ENCODE results near the gene DOK4. TPM values are rescaled to one million over a fixed set of nuclear protein-coding genes. Genes with fewer than 3 reads are reported as not detected.

The DOK4 gene
- total RNA-seq, 1 experiment from 2014 or later, result 13.1 TPM

GRCh38 chr16:57510016-57510871 is 24.0 kb upstream of the DOK4 start:
- DNase-seq, result no peak
- H3K23ac ChIP-seq (ENCODE audit: insufficient read length, low read depth, low read length), result no peak overlapping the region
- Mint-ChIP-seq H3K27me3 (ENCODE audit: low read depth) (peaks cover 4% of the 10 kb centered on the region), H3K4me1 (peaks cover 8 to 18% of the 10 kb centered on the region in 2 experiments), H3K9me3 (no peaks in the 10 kb centered on the region), H3K4me3 (no peak overlapping the region; a peak in 1 of 5 replicates), H3K36me3 (ENCODE audit: insufficient read depth in 1 of 3, low read depth in 3 of 3) (peaks cover 0 to 2% (median 0%) of the 10 kb centered on the region in 3 experiments; a peak in 1 of 7 replicates), H3K27ac (peak overlapping the region in 2 of 3 experiments; percentile 20 to 89; a peak in 3 of 7 replicates)
- no peak overlapping the region for H2BK12ac ChIP-seq (ENCODE audit: insufficient read length, low read depth, low read length)
- no peak overlapping the region for H2AK5ac ChIP-seq (ENCODE audit: insufficient read length, low read length)
- no peak overlapping the region for H3K4me2 ChIP-seq (ENCODE audit: insufficient read depth, insufficient read length, low read length)
- no peaks in the 10 kb centered on the region for H3K9me3 ChIP-seq (ENCODE audit: control insufficient read depth, low read depth, low read length)
- no peaks in the 10 kb centered on the region for H4K20me1 ChIP-seq (ENCODE audit: control insufficient read depth, insufficient read depth, insufficient read length)
- no peaks in the 10 kb centered on the region for H3K79me2 ChIP-seq (ENCODE audit: insufficient read depth, low read length)
- H3K79me1 ChIP-seq (ENCODE audit: insufficient read depth, low read depth, low read length, poor library complexity, severe bottlenecking), result no peaks in the 10 kb centered on the region
- no peak overlapping the region for H3K27ac ChIP-seq (ENCODE audit: insufficient read length, low read depth, low read length)
- H3T11ph ChIP-seq (ENCODE audit: low read length), result no peak overlapping the region
- H4K91ac ChIP-seq (ENCODE audit: insufficient read length, low read depth, low read length), result no peak overlapping the region
- TF ChIP-seq, protein P1, sequence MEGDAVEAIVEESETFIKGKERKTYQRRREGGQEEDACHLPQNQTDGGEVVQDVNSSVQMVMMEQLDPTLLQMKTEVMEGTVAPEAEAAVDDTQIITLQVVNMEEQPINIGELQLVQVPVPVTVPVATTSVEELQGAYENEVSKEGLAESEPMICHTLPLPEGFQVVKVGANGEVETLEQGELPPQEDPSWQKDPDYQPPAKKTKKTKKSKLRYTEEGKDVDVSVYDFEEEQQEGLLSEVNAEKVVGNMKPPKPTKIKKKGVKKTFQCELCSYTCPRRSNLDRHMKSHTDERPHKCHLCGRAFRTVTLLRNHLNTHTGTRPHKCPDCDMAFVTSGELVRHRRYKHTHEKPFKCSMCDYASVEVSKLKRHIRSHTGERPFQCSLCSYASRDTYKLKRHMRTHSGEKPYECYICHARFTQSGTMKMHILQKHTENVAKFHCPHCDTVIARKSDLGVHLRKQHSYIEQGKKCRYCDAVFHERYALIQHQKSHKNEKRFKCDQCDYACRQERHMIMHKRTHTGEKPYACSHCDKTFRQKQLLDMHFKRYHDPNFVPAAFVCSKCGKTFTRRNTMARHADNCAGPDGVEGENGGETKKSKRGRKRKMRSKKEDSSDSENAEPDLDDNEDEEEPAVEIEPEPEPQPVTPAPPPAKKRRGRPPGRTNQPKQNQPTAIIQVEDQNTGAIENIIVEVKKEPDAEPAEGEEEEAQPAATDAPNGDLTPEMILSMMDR (conservative IDR thresholded peaks at IDR 0.05), result no peak
- H2BK120ac ChIP-seq (ENCODE audit: low read depth, low read length, poor library complexity, severe bottlenecking), result no peak overlapping the region
- H3K27me3 ChIP-seq (ENCODE audit: insufficient read depth, low read length), result no peaks in the 10 kb centered on the region
- no peak overlapping the region for H3K4ac ChIP-seq (ENCODE audit: low read depth, low read length)
- WGBS (ENCODE audit: extremely low coverage, insufficient read length, low lambda C conversion rate), result no CpG with 5 or more reads among the region's 10 CpGs
- H2BK20ac ChIP-seq (ENCODE audit: low read depth, low read length, poor library complexity, severe bottlenecking), result no peak overlapping the region
- H2BK15ac ChIP-seq (ENCODE audit: low read depth, low read length), result no peak overlapping the region
- no peak overlapping the region for H3K18ac ChIP-seq (ENCODE audit: insufficient read length, low read depth, low read length)
- no peak overlapping the region for H2AFZ ChIP-seq (ENCODE audit: low read length)
- no peaks in the 10 kb centered on the region for H3K4me1 ChIP-seq (ENCODE audit: insufficient read depth, low read length)
- H3K14ac ChIP-seq (ENCODE audit: insufficient read depth, low read length), result no peak overlapping the region
- H3K56ac ChIP-seq (ENCODE audit: insufficient read length, low read depth, low read length), result no peak overlapping the region
- H2BK5ac ChIP-seq (ENCODE audit: insufficient read length, low read length), result no peak overlapping the region
- no peak overlapping the region for H4K8ac ChIP-seq (replicated peaks; ENCODE audit: insufficient read length, low read depth, low read length)
- H3K23me2 ChIP-seq (ENCODE audit: insufficient read length, low read depth, low read length, poor library complexity, severe bottlenecking), result no peaks in the 10 kb centered on the region
- H3K9ac ChIP-seq (ENCODE audit: extremely low read depth, insufficient read length, low read length), result no peak overlapping the region
- no peak overlapping the region for H4K5ac ChIP-seq (ENCODE audit: insufficient read length, low read depth, low read length)

Data from H9 (cell line).